Liver (tissue), 3 donors: ENCODE results near the gene SAMD4A.

Experiments used
- CTCF ChIP-seq: fragments of 150-350 bp; IDR thresholded peaks from 2 replicates; pipeline ENCODE4 v1.5.1; 2017; ENCODE audit warnings: improper control_type of control experiment, low read depth, low read length; ENCODE audit not compliant: missing input control
- EGR1 ChIP-seq, 2 donors: IDR thresholded peaks; 2 replicates each; pipeline ENCODE4 v1.6.1; 2016 to 2018; ENCODE audit warnings: antibody characterized with exemption in 2 of 2, low read depth in 2 of 2
- MAX ChIP-seq: IDR thresholded peaks from 2 replicates; pipeline ENCODE4 v1.6.1; 2016; ENCODE audit warnings: antibody characterized with exemption
- RAD21 ChIP-seq, 2 donors: IDR thresholded peaks; 2 replicates each; pipeline ENCODE4 v1.6.1; 2016; ENCODE audit warnings: antibody characterized with exemption in 2 of 2, mild to moderate bottlenecking in 2 of 2
- REST ChIP-seq: IDR thresholded peaks from 2 replicates; pipeline ENCODE4 v1.6.1; 2016; ENCODE audit warnings: antibody characterized with exemption, mild to moderate bottlenecking
- SP1 ChIP-seq: IDR thresholded peaks from 2 replicates; pipeline ENCODE4 v1.6.1; 2018; ENCODE audit warnings: antibody characterized with exemption, mild to moderate bottlenecking
- TAF1 ChIP-seq: conservative IDR thresholded peaks from 2 replicates; pipeline ENCODE4 v1.6.1; 2016; ENCODE audit warnings: antibody characterized with exemption, mild to moderate bottlenecking
- ZBTB33 ChIP-seq: IDR thresholded peaks from 2 replicates; pipeline ENCODE4 v1.6.1; 2016; ENCODE audit warnings: antibody characterized with exemption
- donor health status: healthy.
- donor health status: healthy.

GRCh38 chr14:54754623-54755386 is 187.9 kb downstream of the SAMD4A start:
- TF ChIP-seq RAD21 (IDR thresholded peaks at IDR 0.05) (no peak), ZBTB33 (no peak), EGR1 (IDR thresholded peaks at IDR 0.05; ENCODE audit: low read depth in 2 of 2) (no peak), MAX (no peak), CTCF (no peak), SP1 (no peak), REST (no peak), TAF1 (no peak)
